Myocyte (in vitro differentiated cells): Measurements from ENCODE around the gene TANK. TPM values are rescaled to one million over a fixed set of nuclear protein-coding genes. Genes with fewer than 3 reads are reported as not detected.
"Not testable (repeated sequence)": the region's sequence is repeated elsewhere in the genome, so short reads cannot be mapped to it uniquely, and the experiment has no call there.

ENCODE experiments used
- DNase-seq: peaks from one replicate; pipeline ENCODE4 v3.0.0-alpha.2; 2012; ENCODE audit warnings: low read depth
- total RNA-seq: library from RNA; depleted of rRNA; stranded (reverse); fragments of >200 nt; gene quantifications from 2 replicates; pipeline ENCODE4 v1.2.3, GENCODE V29; 2014

Gene TANK
- total RNA-seq, 1 donor from 2014 or later: 73.2 TPM

- no peak for DNase-seq
Observed at GRCh38 chr2:161257123-161257952, 97.1 kb downstream of the TANK start.

GRCh38 chr2:161265874-161266273, 105.6 kb downstream of the TANK start:
- no peak for DNase-seq

- no peak for DNase-seq
Observed at GRCh38 chr2:161269111-161269510, 108.9 kb downstream of the TANK start.

- DNase-seq: peak; percentile 60
Observed at GRCh38 chr2:161273038-161273760, 113.0 kb downstream of the TANK start.

- peak; percentile 5 for DNase-seq
Observed at GRCh38 chr2:161278564-161279229, 118.5 kb downstream of the TANK start.

GRCh38 chr2:161279230-161279815, 119.1 kb downstream of the TANK start:
- not testable (repeated sequence) for DNase-seq

GRCh38 chr2:161280906-161281323, 120.7 kb downstream of the TANK start:
- DNase-seq: peak; percentile 27

GRCh38 chr2:161281615-161282310, 121.5 kb downstream of the TANK start:
- not testable (repeated sequence) for DNase-seq

GRCh38 chr2:161282311-161282644, 122.0 kb downstream of the TANK start:
- DNase-seq: not testable (repeated sequence)

- DNase-seq: no peak
Observed at GRCh38 chr2:161283926-161284325, 123.7 kb downstream of the TANK start.

Other genes starting within 250 kb of the TANK start
- 107 and 108 TPM in 2 replicates for gene PSMD14, start 148.0 kb downstream of the TANK start, total RNA-seq